ENCODE data around the gene MMRN1.
"Not testable (repeated sequence)": the region's sequence is repeated elsewhere in the genome, so short reads cannot be mapped to it uniquely, and the experiment has no call there.

The MMRN1 gene, protein sequence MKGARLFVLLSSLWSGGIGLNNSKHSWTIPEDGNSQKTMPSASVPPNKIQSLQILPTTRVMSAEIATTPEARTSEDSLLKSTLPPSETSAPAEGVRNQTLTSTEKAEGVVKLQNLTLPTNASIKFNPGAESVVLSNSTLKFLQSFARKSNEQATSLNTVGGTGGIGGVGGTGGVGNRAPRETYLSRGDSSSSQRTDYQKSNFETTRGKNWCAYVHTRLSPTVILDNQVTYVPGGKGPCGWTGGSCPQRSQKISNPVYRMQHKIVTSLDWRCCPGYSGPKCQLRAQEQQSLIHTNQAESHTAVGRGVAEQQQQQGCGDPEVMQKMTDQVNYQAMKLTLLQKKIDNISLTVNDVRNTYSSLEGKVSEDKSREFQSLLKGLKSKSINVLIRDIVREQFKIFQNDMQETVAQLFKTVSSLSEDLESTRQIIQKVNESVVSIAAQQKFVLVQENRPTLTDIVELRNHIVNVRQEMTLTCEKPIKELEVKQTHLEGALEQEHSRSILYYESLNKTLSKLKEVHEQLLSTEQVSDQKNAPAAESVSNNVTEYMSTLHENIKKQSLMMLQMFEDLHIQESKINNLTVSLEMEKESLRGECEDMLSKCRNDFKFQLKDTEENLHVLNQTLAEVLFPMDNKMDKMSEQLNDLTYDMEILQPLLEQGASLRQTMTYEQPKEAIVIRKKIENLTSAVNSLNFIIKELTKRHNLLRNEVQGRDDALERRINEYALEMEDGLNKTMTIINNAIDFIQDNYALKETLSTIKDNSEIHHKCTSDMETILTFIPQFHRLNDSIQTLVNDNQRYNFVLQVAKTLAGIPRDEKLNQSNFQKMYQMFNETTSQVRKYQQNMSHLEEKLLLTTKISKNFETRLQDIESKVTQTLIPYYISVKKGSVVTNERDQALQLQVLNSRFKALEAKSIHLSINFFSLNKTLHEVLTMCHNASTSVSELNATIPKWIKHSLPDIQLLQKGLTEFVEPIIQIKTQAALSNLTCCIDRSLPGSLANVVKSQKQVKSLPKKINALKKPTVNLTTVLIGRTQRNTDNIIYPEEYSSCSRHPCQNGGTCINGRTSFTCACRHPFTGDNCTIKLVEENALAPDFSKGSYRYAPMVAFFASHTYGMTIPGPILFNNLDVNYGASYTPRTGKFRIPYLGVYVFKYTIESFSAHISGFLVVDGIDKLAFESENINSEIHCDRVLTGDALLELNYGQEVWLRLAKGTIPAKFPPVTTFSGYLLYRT

DNA sequence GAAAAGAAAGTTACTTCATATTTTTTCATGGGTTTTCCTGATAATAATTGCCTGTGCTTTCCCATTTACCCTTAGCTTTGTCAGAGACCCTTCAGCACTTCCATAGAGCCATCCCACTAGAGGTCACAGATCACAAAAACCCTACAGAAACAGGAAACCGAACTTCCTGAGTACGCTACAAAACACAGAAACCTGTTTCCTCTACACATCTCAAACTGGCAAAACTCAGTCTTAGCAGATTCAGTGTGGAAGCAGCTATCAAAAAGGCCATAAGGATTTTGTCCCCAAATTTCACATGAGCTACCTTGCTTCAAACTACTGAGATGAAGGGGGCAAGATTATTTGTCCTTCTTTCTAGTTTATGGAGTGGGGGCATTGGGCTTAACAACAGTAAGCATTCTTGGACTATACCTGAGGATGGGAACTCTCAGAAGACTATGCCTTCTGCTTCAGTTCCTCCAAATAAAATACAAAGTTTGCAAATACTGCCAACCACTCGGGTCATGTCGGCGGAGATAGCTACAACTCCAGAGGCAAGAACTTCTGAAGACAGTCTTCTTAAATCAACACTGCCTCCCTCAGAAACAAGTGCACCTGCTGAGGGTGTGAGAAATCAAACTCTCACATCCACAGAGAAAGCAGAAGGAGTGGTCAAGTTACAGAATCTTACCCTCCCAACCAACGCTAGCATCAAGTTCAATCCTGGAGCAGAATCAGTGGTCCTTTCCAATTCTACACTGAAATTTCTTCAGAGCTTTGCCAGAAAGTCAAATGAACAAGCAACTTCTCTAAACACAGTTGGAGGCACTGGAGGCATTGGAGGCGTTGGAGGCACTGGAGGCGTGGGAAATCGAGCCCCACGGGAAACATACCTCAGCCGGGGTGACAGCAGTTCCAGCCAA, at the start of gene MMRN1:
Gene MMRN1, plus strand, starts transcription at position 206 of the 902 bp plus-strand sequence. Its CDS starts 118 bp downstream, at position 324.
- DNase-seq (ENCODE audit: low spot score): no peak
- FAIRE-seq: no peak

DNA sequence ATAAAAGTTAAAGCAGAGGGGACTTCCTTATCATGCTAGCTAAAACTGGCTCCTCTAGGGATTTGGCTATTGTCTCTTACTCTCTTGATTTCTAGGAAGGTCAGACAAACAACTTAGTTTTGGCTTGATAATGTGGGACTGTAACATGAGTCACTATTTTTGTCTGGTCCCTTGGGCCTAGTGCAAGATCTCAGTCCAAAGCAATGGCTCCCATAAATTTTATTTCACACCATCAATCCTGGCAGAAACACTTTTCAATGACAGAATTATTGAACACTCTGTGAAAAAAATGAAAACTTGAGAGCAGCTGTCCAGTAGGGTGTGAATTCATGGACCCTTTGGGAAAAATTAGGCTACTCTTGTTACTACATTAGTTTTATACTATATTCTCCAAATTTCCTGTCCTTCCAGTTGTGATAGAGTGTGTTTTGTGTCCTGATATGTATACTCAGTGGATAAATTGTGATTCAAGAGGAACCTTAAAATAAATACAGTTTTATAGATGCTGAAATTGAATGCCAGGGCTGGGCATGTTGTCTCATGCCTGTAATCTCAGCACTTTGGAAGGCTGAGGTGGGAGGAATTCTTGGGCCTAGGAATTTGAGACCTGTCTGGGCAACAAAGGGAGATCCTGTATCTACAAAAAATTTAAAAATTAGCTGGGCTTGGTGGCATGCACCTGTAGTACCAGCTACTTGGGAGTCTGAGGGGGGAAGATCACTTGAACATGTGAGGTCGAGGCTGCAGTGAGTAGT, 46.9 kb upstream of the MMRN1 start:
- FAIRE-seq (no peak), DNase-seq (ENCODE audit: low spot score) (no peak)

DNA sequence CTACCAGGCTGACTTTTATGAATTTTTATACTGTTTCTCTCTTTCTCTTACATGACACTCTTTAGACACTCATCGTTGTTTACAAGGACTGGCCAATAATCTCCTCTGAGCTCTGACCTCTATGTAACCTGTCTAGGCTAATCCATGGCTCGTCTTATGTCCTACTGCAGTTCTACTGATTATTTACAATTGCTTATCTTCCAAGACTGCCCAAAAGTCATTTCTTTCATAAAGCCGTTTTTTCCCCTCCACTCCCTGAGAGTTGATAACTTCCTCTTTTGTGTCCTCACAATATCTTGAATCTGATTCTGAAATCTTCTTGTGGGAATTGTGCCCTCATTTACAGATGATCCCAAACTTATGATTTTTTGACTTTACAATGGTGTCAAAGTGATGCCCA, 39.4 kb upstream of the MMRN1 start:
- FAIRE-seq (no peak), DNase-seq (ENCODE audit: low spot score) (no peak)

DNA sequence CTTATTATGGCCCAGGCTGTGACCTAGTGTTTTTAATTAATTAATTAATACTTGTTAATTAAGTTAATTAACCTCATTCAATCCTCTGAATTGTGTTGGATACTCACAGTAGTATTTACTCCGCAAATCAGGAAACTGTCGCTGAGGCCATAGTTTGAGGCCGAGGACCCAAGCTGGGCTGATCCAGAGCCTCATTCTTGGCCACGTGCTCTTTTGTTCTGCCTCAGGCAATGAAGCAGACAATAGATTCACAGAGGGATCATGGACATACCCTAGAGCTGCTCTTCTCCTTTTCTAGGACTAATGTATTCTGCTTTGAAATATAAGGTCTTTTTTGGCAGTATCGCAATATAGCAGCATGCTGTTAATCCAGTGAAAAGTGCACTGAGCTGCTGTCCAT, 33.7 kb upstream of the MMRN1 start:
- no peak for DNase-seq (ENCODE audit: low spot score)

DNA sequence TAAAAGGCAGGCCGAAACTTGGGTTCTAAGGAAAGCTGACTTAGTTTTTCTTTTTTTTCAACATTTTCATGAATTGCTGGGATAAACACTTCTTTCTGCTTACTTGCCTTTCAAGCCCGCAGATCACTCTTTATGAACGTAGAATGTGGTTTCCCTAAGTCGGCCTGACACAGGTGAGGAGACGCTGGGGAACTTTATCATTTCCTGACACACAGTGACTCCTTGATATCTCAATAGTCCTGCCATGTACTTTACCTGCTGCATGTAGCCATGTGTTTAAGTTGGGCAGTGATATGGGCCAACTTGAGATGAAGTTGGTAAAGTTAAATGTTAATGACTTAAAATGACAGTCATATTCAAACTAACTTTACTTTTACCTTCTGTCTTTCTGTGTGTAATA, 31.1 kb upstream of the MMRN1 start:
- DNase-seq (ENCODE audit: low spot score): no peak
- no peak for FAIRE-seq

More for the DNA sequence above, 33.7 kb upstream of the MMRN1 start:
- no peak for FAIRE-seq

DNA sequence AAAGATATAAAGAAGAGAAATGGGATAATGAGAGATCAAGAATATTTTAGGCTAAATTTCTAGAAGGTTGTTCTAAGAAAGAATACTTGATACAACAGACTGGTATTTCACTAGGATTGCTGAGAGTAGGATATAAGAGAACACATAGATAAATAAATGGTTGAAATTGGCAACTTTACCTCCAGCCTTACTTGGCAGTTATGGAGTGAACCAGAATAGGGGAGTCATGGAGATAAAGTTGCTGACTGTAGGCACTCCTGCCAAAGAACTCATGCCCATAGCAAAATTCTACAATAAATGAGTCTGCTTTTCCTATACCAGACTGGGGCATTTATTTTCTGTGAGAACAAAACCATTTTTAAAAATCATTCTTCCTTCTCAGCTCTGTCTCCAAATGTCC, 26.4 kb upstream of the MMRN1 start:
- DNase-seq (ENCODE audit: low spot score) (no peak), FAIRE-seq (no peak)

DNA sequence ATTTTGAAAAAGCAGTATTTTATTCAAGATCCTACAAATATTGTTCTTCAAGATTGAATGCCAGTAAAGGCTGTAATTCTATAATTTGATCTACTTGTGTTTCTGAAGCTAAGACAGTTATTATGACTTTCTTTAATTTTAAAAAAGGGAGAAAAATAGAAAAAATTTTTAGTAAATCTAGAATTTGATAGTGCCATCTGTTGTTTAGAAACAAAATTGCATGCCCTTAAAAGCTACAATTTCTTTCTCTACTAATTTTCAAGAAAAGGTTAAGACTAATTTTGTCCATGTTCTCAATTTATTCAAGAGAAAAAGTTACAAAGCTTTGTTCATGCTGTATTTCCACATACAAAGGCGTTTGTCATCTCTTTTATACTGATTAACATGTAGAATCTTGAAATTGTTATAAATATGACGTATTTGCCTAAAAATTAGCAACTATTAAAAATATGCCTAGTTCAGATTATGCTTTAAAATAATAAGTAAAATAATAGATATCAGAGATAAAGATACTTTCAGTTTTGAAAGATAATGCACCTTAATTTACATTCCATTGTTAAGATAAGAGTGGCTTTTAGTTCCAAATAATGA, 25.6 kb upstream of the MMRN1 start:
- FAIRE-seq (no peak), DNase-seq (ENCODE audit: low spot score) (no peak)

DNA sequence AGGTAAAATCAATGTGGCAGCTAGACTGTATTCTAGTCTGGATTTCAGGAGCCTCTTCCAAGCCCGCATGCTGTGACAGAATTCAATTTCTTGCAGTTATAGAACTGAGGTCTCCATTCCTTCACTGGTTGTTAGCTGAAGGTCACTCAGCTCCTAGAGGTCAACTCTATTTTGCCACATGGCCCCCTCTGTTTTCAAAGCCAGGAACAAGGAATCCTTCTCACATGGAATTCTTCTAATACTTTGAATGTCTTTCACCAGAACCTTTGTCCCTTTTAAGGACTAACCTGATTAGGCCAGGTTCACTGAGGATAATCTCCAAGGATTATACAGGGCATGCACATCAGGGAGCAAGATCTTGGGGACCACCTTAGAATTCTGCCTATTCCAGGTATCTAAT, 23.4 kb upstream of the MMRN1 start:
- DNase-seq (ENCODE audit: low spot score) (no peak), FAIRE-seq (no peak)

DNA sequence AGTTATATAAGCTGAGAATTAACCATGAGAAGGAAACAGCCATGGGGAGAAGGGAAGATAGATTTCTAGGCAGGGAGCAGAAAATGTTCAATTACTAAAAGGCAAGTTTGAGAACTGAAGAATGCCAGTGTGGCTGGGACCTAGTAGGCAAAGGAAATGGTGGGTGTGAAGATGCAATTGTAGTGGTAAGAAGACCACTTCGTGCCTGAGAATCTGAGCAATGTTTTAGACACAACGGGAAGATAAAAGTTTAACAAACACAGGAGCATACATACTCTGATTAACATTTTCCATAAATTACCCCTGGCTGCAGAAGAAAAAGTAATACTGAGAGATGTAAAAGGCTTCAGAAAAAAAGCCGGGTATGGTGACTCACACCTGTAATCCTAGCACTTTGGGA, 18.1 kb upstream of the MMRN1 start:
- DNase-seq (ENCODE audit: low spot score) (no peak), FAIRE-seq (no peak)

DNA sequence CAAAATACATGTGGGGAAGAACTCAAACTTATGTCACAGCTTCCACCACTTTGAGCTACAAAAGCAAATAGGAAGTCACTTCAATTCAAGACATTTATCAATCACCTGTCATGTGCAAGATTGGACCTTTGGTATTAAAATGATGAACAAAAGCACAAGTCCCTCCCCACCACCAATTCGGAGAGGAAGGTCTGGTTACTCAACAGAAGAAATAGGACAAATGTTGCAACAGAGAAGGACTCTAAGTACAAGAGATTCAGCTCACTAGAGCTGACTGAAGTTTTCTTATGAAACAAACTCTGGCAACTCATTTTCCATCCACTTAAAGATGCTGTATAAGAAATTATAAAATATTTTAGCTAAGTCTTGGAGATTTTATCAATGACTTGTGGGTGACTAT, 16.0 kb upstream of the MMRN1 start:
- no peak for DNase-seq (ENCODE audit: low spot score)
- FAIRE-seq: no peak

DNA sequence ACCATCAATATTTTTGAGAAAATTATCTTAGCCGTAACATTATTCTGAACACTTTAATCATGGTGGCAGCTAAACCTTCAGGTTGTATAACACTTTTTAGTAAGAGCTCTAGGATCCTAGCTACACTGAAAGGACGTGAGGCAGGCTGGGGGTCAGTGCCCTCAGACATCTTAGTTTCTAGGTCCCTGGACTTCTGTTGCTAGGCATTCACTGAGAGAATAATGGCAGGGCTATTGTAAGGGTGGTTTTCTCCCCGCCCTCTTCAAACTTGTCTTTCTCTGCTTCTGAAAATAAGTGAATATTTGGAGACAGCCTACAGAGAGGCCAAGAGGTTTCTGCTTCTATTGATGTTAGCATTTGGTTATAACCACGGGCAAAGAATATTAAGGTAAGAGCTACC, 15.4 kb upstream of the MMRN1 start:
- FAIRE-seq (no peak), DNase-seq (ENCODE audit: low spot score) (no peak)

DNA sequence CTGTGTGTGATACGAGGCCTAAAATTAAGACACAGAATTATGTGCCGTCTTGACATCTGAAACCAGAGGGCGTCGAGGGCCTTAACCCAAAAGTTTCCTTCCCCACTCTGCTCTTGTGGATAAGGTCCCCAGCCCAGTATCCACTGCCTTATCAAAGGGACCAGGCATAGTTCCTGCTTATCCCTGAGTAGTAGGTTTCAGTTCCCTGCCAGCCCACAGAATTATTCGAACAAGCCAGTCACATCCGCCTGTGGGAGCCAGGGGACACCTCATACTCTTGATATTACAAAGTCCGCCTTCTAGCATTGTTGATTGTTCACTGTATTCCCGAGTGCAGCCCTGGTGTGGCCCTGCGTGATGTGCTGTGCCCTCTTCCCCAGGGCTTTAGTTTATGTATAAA, 5.4 kb upstream of the MMRN1 start:
- DNase-seq (ENCODE audit: low spot score): no peak
- no peak for FAIRE-seq

DNA sequence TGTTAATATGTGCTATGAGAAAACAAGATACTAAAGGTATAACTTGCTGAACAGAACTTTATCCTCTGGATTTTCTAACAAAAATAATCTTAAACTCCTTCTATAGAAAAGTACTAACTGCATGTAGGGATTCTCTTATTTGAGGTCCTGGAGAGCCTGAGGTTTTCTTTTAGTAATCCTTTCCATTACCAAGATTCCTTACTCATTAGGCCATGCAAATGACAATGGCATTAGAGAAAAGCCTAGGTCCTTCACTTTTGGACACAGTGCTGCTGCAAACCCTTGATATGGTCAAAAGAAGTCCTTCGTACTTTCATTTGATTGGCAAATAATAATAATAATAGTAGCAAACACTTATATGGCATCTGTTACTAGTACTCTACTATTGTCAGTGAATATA, 3.2 kb downstream of the MMRN1 start:
- DNase-seq (ENCODE audit: low spot score) (no peak), FAIRE-seq (no peak)

DNA sequence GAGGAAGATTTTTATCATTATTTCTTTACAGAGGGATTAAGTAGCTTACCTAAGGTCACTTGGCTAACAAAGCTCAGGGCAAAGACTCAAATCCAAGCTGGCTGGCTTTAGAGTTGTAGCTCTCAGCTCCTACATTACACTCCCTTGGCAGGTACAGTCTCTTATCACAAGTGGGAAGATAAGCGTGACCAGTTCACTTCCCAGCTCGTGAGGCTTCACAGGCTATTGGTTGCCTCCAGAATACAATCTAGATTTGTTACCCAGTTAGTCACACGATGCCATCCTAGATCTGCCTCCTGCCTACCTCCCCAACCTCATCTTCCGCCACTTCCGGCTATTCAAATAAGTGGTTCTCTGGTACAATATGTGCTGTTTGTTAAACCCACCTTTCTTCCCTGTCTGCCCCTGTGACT, 3.7 kb downstream of the MMRN1 start:
- no peak for DNase-seq (ENCODE audit: low spot score)
- no peak for FAIRE-seq

DNA sequence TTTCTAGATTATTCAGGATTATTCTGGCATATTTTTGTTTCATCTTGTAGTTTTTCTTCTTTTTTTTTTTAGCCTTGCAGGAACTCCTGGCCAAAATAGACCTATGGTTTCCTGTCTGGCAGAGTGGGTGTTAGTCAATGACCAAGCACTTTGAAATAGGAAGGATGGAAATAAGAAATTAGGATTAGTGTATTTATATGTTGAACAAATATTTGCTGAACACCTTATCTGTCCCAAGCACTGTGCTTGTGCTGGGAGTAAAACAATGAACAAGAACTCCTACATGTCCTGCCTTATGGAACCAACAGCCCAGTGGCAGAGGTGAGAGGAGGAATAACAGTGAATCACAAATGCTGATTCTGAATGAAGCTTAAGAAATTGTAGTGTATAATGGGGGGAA, 4.5 kb downstream of the MMRN1 start:
- no peak for DNase-seq (ENCODE audit: low spot score)
- FAIRE-seq: no peak

DNA sequence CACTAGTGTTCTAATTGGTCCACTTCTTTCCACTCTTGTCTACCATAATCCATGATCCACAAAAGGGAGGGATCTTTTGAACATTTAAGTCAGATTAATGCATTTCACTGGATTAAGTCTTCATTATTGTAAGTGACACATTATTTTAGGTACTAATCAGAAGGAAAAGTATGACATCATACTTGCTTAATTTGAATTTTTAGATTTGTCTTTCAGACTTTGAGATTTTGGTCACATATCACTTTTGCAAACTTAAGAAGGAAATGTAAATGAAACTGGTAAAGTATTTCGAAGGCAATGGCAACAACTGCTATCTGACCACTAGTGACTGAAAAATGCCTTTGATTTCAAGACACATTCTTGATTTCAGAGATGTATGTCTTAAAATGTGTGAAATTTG, 5.2 kb downstream of the MMRN1 start:
- DNase-seq (ENCODE audit: low spot score) (no peak), FAIRE-seq (no peak)

DNA sequence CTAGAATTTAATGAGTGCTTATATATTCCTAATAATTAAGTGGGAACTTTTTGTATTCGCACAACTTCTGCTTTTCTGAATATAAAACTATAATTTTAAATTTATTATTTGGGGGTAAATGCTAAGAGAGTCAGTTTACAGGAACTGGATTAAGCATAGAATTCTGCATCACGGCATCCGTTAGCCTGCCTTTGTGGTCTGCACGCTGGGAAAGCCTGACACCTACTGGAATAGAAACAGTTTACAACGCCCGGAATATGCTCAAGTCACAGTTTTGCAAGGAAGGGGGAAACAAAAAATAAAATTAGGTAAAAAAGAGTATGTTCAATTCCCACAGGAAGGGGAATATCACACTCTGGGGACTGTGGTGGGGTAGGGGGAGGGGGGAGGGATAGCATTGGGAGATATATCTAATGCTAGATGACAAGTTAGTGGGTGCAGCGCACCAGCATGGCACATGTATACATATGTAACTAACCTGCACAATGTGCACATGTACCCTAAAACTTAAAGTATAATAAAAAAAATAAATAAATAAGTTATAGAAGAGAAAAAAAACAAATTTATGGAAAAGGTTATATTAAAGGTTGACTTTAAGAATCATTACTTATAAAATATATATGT, 7.3 kb downstream of the MMRN1 start:
- peak; percentile 55 for DNase-seq (ENCODE audit: low spot score)
- not testable (repeated sequence) for FAIRE-seq

DNA sequence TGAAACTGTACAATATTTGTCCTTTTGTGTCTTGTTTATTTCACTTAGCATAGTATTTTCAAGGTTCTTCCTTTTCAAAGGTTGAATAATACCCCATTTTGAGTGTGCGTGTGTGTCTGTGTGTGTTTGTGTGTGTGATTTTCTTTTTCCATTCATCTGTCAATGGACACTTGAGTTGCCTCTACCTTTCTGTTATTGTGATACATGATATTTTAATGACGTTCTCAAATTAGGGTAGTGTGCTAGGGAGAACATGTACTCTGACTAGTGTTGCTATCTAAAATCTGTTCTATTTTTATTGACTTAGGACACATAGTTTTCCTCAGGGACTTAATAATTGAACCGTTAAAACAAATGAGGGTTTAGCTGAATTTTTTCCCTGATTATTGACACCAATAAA, 9.9 kb downstream of the MMRN1 start:
- no peak for FAIRE-seq

DNA sequence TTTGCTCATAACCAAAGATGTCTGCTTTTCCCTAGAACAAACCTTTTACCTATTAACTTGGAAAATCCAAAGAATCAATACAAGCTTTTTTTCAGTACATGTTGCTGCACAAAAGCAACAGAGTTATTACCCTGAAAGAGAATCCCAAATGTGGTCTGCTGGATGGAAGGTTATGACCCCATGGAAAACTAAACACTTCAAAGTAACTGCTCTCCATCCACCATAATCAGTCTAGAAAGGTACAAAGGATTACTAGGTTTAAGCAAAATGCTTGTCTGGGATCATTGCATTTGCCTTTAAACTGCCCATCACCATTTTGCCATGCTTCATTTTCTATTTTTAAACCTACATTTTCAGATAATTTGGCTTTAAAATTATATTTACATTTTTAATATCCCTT, 11.7 kb downstream of the MMRN1 start:
- FAIRE-seq (no peak), DNase-seq (ENCODE audit: low spot score) (no peak)

More for the DNA sequence above, 9.9 kb downstream of the MMRN1 start:
- no peak for DNase-seq (ENCODE audit: low spot score)

All from urothelium cell line (cell line).